BJ (cell line): ENCODE data around the gene RNF115. TPM values are rescaled to one million over a fixed set of nuclear protein-coding genes. Genes with fewer than 3 reads are reported as not detected.

Experiments
- CTCF ChIA-PET: fragments of 350-600 bp; formaldehyde crosslinking; extraction: SDS; loops from one replicate; lab custom pipeline; 2021; ENCODE audit warnings: antibody characterized with exemption, inconsistent platforms; lab: Yijun Ruan, JAX
- POLR2A ChIA-PET: fragments of 300-600 bp; sonication (Branson Sonifier 250); formaldehyde crosslinking; extraction: SDS; loops from one replicate; lab custom pipeline; 2021; ENCODE audit warnings: antibody characterized with exemption; lab: Charles Lee
- DNase-seq: peaks from one replicate; pipeline ENCODE4 v3.0.0-alpha.2; 2011; ENCODE audit warnings: low read depth
- H3K27me3 ChIP-seq: 2 replicates; pipeline ENCODE4 v1.6.0; 2011; ENCODE audit warnings: low read length; ENCODE audit not compliant: control insufficient read depth, insufficient read depth
- H3K36me3 ChIP-seq: 2 replicates; pipeline ENCODE4 v1.5.1; 2011; ENCODE audit warnings: low read length; ENCODE audit not compliant: control insufficient read depth, insufficient read depth
- H3K4me3 ChIP-seq: 2 replicates; pipeline ENCODE4 v1.5.1; 2011; ENCODE audit warnings: low read depth, mild to moderate bottlenecking, control low read depth, low read length
- polyA plus RNA-seq: library from polyadenylated mRNA; depleted of rRNA; stranded (reverse); fragments of >200 nt; gene quantifications from 2 replicates; pipeline ENCODE4 v1.2.3, GENCODE V29; 2011
- TF ChIP-seq, protein P1 (sequence below): IDR thresholded peaks from 2 replicates; pipeline ENCODE4 v1.5.1; 2011; ENCODE audit warnings: low read depth, mild to moderate bottlenecking, control low read depth, inconsistent platforms, low read length, moderate library complexity; ENCODE audit not compliant: insufficient read depth

The RNF115 gene
- polyA plus RNA-seq, 1 experiment, result 13.4 TPM

DNA sequence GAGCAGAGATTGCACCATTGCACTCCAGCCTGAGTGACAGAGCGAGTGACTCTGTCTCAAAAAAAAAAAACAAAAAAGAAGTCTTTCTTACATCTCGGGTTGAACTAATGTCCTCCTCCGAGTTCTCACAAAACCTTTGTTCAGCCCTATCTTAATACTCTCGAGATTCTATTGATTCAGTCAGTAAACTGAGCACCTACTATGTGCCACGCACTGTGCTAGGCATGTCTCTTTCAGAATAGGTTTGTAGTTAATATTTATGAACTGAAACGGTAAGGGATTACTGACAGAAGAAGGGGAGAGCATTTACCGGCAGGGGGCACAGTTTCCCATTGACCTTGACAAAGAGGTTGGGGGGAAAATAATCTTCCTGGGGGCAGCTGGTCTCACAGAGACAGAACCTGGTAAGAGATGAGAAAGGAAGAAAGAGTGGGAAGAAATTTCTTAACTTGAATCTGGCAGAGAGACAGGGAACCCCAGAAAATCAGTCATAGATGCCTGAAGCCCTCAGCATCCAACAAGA lies 31.6 kb upstream of the RNF115 start:
- POLR2A ChIA-PET, result no interaction called here
- no peak for DNase-seq
- TF ChIP-seq, protein P1, sequence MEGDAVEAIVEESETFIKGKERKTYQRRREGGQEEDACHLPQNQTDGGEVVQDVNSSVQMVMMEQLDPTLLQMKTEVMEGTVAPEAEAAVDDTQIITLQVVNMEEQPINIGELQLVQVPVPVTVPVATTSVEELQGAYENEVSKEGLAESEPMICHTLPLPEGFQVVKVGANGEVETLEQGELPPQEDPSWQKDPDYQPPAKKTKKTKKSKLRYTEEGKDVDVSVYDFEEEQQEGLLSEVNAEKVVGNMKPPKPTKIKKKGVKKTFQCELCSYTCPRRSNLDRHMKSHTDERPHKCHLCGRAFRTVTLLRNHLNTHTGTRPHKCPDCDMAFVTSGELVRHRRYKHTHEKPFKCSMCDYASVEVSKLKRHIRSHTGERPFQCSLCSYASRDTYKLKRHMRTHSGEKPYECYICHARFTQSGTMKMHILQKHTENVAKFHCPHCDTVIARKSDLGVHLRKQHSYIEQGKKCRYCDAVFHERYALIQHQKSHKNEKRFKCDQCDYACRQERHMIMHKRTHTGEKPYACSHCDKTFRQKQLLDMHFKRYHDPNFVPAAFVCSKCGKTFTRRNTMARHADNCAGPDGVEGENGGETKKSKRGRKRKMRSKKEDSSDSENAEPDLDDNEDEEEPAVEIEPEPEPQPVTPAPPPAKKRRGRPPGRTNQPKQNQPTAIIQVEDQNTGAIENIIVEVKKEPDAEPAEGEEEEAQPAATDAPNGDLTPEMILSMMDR, result peak; percentile 16; the same call in 1 of the 2 replicates
- H3K4me3 ChIP-seq, result no peak overlapping the region
- peaks cover 25% of the 10 kb centered on the region for H3K36me3 ChIP-seq
- no peaks in the 10 kb centered on the region for H3K27me3 ChIP-seq
- CTCF ChIA-PET, result interaction anchor here (10.2 kb wide), 1 partner anchor 9 kb away, joined by 179 read pairs; the partner anchor contains the start of gene NUDT17

DNA sequence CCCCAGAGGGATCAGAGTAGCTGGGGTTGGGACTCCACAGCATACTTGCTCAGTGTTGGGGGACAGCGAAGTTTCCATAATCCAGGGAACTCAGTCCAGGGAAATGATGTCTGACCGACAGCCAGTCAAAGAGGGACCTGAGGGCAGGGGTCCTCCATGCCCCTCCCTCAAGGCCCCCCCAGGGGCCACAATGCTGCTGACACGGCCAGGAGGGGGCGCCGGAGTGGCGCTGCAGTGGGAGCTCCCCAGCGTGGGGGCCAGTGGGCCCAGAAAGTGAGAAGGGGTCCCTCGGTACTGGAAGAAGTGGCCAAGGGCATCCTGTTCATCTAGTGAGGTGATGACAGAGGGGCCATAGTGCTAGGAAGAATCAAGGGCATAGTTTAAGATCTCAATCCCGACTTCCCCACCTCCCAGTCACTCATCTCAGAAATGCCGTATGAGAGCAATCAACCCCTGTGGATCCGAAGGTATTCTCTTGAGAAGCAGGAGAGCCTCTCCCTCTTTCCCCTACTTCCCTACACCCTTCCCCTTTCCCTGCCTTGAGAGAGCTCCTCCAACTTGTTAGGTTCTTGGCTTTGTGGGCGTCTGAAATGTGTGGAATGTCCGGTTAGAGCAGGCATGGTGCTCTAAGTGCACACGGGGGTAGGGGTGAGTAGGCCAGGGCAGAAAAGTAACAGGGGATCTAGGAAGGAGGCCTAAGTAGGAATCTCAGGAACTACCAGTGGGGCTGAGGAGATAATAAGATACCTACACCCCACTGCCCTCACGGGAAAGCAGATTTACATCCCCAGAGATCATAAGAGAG lies 25.7 kb upstream of the RNF115 start:
- POLR2A ChIA-PET, result interaction anchor here (0.6 to 1.0 kb wide), 2 partner anchors 9 to 24 kb away, joined by 3 read pairs; partner anchors contain the start of gene PIAS3
- no peak overlapping the region for H3K4me3 ChIP-seq
- DNase-seq, result peak; percentile 36
- no peaks in the 10 kb centered on the region for H3K27me3 ChIP-seq
- CTCF ChIA-PET, result interaction anchor here (0.5 to 11.1 kb wide), 9 partner anchors 10 to 165 kb away, joined by 3 to 179 read pairs (median 7); partner anchors contain the start of genes ITGA10, PIAS3, POLR3C and RNF115
- TF ChIP-seq, protein P1, result peak; percentile 44
- H3K36me3 ChIP-seq, result peaks cover 26% of the 10 kb centered on the region

DNA sequence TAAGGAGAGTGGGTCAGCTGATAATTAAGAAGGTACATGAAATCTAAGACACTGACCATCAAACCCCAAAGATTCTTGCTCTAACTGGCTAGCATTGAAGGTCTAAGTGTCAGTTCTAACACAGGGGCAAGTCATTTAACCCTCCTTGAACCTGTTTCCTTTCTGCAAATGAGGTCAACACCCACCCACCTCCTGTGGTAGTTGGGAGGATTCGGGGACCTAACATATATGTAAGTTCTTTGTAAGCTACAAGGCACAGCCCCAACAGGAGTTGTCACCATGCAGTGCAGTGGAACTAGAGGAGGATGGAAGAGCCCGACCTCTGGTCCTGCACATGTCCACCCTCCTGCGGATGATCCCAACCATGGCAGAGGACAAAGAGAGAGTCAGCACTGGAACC lies 23.9 kb upstream of the RNF115 start:
- no peaks in the 10 kb centered on the region for H3K27me3 ChIP-seq
- H3K36me3 ChIP-seq, result peaks cover 20% of the 10 kb centered on the region
- H3K4me3 ChIP-seq, result no peak overlapping the region
- CTCF ChIA-PET, result interaction anchor here (0.6 to 11.1 kb wide), 10 partner anchors 12 to 163 kb away, joined by 3 to 179 read pairs (median 8); partner anchors contain the start of genes ITGA10, PIAS3 and RBM8A
- TF ChIP-seq, protein P1, result no peak
- POLR2A ChIA-PET, result no interaction called here
- no peak for DNase-seq

DNA sequence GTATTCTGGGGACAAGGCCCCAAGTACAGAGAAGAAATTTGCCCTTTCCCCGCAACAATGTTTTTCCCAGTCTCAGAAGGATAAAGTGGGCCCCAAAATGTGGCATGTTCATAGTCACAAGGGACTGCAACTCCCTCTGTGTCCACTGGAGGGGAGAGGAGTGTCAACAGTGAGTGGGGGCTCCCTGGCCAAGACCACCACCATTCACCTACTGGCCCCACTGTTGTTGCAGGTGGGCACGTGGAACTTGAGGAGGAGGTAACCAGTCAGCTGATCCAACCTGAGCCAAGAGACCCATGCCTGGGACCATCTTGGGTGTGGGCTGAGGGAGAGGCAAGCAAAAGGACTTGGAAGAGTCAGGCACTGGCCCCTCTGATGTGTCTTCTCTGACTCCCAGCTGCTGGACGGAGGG lies 22.3 kb upstream of the RNF115 start:
- ChIA-PET POLR2A (no interaction called here), CTCF (interaction anchor here (0.9 to 11.1 kb wide), 25 partner anchors 13 to 176 kb away, joined by 3 to 179 read pairs (median 11); partner anchors contain the start of genes ANKRD35, HJV, ITGA10 and LIX1L)
- DNase-seq, result no peak
- H3K27me3 ChIP-seq, result no peaks in the 10 kb centered on the region
- H3K36me3 ChIP-seq, result peaks cover 21% of the 10 kb centered on the region
- TF ChIP-seq, protein P1, result peak; percentile 69
- peak overlapping the region; percentile 60 for H3K4me3 ChIP-seq
